ENCODE results near the gene CYP2S1. TPM values are rescaled to one million over a fixed set of nuclear protein-coding genes. Genes with fewer than 3 reads are reported as not detected.

Gene CYP2S1
- total RNA-seq, 2 donors from 2014 or later = 8.6 to 26.7 TPM

- Histone ChIP-seq H3K4me3 (ENCODE audit: low read length) (no peak overlapping the region), H3K4me1 (ENCODE audit: control insufficient read depth, insufficient read depth, low read length) (no peaks in the 10 kb centered on the region), H3K9ac (ENCODE audit: extremely low read depth, low read length, poor library complexity, severe bottlenecking) (no peak overlapping the region), H3K36me3 (ENCODE audit: control insufficient read depth, insufficient read depth, low read length) (no peaks in the 10 kb centered on the region), H3K27me3 (ENCODE audit: control insufficient read depth, insufficient read depth, low read length, poor library complexity, severe bottlenecking) (no peaks in the 10 kb centered on the region), H3K27ac (ENCODE audit: low read depth, low read length) (no peak overlapping the region), H3K9me3 (ENCODE audit: control insufficient read depth, low read length) (no peaks in the 10 kb centered on the region)
- Mint-ChIP-seq H3K9me3 (no peaks in the 10 kb centered on the region), H3K4me3 (no peak overlapping the region), H3K27ac (peak overlapping the region; percentile 67), H3K36me3 (ENCODE audit: low read depth) (no peaks in the 10 kb centered on the region), H3K4me1 (peaks cover 28% of the 10 kb centered on the region), H3K27me3 (ENCODE audit: insufficient read depth) (peaks cover 2% of the 10 kb centered on the region)
- 51 to 56% methylated on average over 5 to 7 of the region's 8 CpGs for WGBS, 2 experiments (ENCODE audit: insufficient coverage in 1 of 2, insufficient read length in 1 of 2)
- TF ChIP-seq, protein P1, sequence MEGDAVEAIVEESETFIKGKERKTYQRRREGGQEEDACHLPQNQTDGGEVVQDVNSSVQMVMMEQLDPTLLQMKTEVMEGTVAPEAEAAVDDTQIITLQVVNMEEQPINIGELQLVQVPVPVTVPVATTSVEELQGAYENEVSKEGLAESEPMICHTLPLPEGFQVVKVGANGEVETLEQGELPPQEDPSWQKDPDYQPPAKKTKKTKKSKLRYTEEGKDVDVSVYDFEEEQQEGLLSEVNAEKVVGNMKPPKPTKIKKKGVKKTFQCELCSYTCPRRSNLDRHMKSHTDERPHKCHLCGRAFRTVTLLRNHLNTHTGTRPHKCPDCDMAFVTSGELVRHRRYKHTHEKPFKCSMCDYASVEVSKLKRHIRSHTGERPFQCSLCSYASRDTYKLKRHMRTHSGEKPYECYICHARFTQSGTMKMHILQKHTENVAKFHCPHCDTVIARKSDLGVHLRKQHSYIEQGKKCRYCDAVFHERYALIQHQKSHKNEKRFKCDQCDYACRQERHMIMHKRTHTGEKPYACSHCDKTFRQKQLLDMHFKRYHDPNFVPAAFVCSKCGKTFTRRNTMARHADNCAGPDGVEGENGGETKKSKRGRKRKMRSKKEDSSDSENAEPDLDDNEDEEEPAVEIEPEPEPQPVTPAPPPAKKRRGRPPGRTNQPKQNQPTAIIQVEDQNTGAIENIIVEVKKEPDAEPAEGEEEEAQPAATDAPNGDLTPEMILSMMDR (conservative IDR thresholded peaks at IDR 0.05) = no peak
- DNase-seq = peak; percentile 80
These were observed 5.8 kb upstream of the CYP2S1 start for GRCh38 chr19:41186971-41187883.

GRCh38 chr19:41187884-41188279, 5.1 kb upstream of the CYP2S1 start:
- Mint-ChIP-seq H3K27me3 (ENCODE audit: insufficient read depth) (peaks cover 2% of the 10 kb centered on the region), H3K4me3 (no peak overlapping the region), H3K27ac (no peak overlapping the region), H3K36me3 (ENCODE audit: low read depth) (no peaks in the 10 kb centered on the region), H3K4me1 (peaks cover 34% of the 10 kb centered on the region), H3K9me3 (no peaks in the 10 kb centered on the region)
- no peaks in the 10 kb centered on the region for H3K4me1 ChIP-seq (ENCODE audit: control insufficient read depth, insufficient read depth, low read length)
- H3K9ac ChIP-seq (ENCODE audit: extremely low read depth, low read length, poor library complexity, severe bottlenecking) = no peak overlapping the region
- TF ChIP-seq, protein P1 (conservative IDR thresholded peaks at IDR 0.05) = no peak
- no peak overlapping the region for H3K27ac ChIP-seq (ENCODE audit: low read depth, low read length)
- WGBS, 2 experiments (ENCODE audit: insufficient coverage in 1 of 2, insufficient read length in 1 of 2) = 96 to 100% methylated on average over 3 of the region's 3 CpGs
- no peaks in the 10 kb centered on the region for H3K9me3 ChIP-seq (ENCODE audit: control insufficient read depth, low read length)
- no peaks in the 10 kb centered on the region for H3K27me3 ChIP-seq (ENCODE audit: control insufficient read depth, insufficient read depth, low read length, poor library complexity, severe bottlenecking)
- H3K36me3 ChIP-seq (ENCODE audit: control insufficient read depth, insufficient read depth, low read length) = no peaks in the 10 kb centered on the region
- no peak overlapping the region for H3K4me3 ChIP-seq (ENCODE audit: low read length)
- DNase-seq = no peak

DNA sequence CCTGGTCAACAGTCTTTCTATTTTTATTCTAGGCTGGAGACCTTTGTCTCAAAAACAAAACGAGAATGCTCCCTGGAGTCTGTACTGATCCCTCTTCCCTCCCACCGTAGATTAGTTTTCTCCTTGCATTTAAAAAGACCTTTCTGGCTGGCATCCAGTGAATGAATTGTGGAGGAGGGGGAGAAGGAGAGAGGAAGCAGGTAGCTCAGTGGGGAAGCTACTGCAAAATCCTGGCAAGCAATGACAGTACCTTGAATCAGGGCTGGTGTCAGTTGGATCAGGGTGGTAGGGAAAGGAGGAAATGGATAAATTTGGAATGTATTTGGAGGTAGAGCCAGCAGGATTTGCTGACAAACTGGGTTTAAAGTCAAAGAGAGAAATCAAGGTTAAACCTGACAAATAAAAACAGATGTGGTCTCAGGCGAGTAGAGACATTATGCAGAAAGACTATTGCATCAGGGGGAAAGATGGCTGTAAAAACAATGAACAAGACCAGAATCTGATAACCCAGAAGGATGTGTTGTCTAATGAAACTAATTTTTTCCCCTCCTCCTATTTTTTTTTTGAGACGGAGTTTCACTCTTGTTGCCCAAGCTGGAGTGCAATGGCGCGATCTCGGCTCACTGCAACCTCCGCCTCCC, 3.5 kb upstream of the CYP2S1 start:
- no peaks in the 10 kb centered on the region for H3K27me3 ChIP-seq (ENCODE audit: control insufficient read depth, insufficient read depth, low read length, poor library complexity, severe bottlenecking)
- peak overlapping the region; percentile 32 for H3K27ac Mint-ChIP-seq
- peaks cover 2% of the 10 kb centered on the region for H3K27me3 Mint-ChIP-seq (ENCODE audit: insufficient read depth)
- no peak overlapping the region for H3K4me3 Mint-ChIP-seq
- TF ChIP-seq, protein P1 (conservative IDR thresholded peaks at IDR 0.05) = no peak
- H3K4me3 ChIP-seq (ENCODE audit: low read length) = no peak overlapping the region
- no peak overlapping the region for H3K9ac ChIP-seq (ENCODE audit: extremely low read depth, low read length, poor library complexity, severe bottlenecking)
- no peaks in the 10 kb centered on the region for H3K9me3 Mint-ChIP-seq
- H3K4me1 ChIP-seq (ENCODE audit: control insufficient read depth, insufficient read depth, low read length) = no peaks in the 10 kb centered on the region
- no peaks in the 10 kb centered on the region for H3K36me3 ChIP-seq (ENCODE audit: control insufficient read depth, insufficient read depth, low read length)
- peak; percentile 86 for DNase-seq
- no peak overlapping the region for H3K27ac ChIP-seq (ENCODE audit: low read depth, low read length)
- H3K9me3 ChIP-seq (ENCODE audit: control insufficient read depth, low read length) = no peaks in the 10 kb centered on the region
- H3K4me1 Mint-ChIP-seq = peaks cover 42% of the 10 kb centered on the region
- H3K36me3 Mint-ChIP-seq (ENCODE audit: low read depth) = no peaks in the 10 kb centered on the region
- WGBS, 2 experiments (ENCODE audit: insufficient coverage in 1 of 2, insufficient read length in 1 of 2) = 63 to 68% methylated on average over 1 to 8 of the region's 8 CpGs

Measured in endodermal cell (in vitro differentiated cells).